Measurements from ENCODE around the gene RAD51B. TPM values are rescaled to one million over a fixed set of nuclear protein-coding genes. Genes with fewer than 3 reads are reported as not detected.

The RAD51B gene
- total and polyA plus RNA-seq, 2 of the 13 experiments (the other 11 are each of a cell fraction or from before 2014, with no cell fraction given) = 7.0 to 9.5 TPM

- POLR2A ChIA-PET = interaction anchor here (1.2 to 2.9 kb wide), 4 partner anchors 11 to 187 kb away, joined by 3 to 42 read pairs (median 8); no protein-coding TSS in a partner anchor
- Histone ChIP-seq H3K4me1 (ENCODE audit: insufficient read depth, low read length) (peaks cover 83% of the 10 kb centered on the region), H4K20me1 (ENCODE audit: insufficient read depth, low read length) (no peaks in the 10 kb centered on the region), H3K27me3 (ENCODE audit: control insufficient read depth in 1 of 2, insufficient read depth in 2 of 2, low read length in 2 of 2) (no peaks in the 10 kb centered on the region), H2AFZ (ENCODE audit: low read length) (no peak overlapping the region), H3K9ac (ENCODE audit: insufficient read depth, low read depth, low read length) (no peak overlapping the region), H3K9me3 (ENCODE audit: low read length) (no peaks in the 10 kb centered on the region), H3K79me2 (ENCODE audit: insufficient read depth, low read length) (no peaks in the 10 kb centered on the region), H3K36me3 (replicated peaks in 1 of 2; ENCODE audit: control insufficient read depth in 1 of 2, insufficient read depth in 2 of 2, low read length in 2 of 2) (no peaks in the 10 kb centered on the region), H3K4me2 (ENCODE audit: low read depth, low read length) (no peak overlapping the region), H3K27ac (ENCODE audit: extremely low read length, insufficient read depth, low read length) (no peak overlapping the region), H3K4me3 (replicated peaks in 1 of 3; ENCODE audit: insufficient read depth in 1 of 3, low read depth in 2 of 3, low read length in 3 of 3) (no peak overlapping the region; a peak in 1 of 6 replicates)
- DNase-seq (ENCODE audit: low spot score) (no peak), FAIRE-seq (no peak), ATAC-seq (no peak)
- BruUV-seq (replicated peaks) = no TSS peak
- WGBS (ENCODE audit: low lambda C conversion rate) = 89% methylated on average over 3 of the region's 4 CpGs
- CTCF ChIA-PET (ENCODE audit: low intra/inter-chr PET ratio, low total read pairs) = no interaction called here
- intact Hi-C loops (cut with micrococcal nuclease; ENCODE audit: unreplicated experiment) = loop anchor here (10.0 kb wide), 1 partner anchor 354 kb away; no protein-coding TSS in a partner anchor
- in situ Hi-C loops (cut with HindIII; ENCODE audit: extremely low pct_ligation_motif_present, low pct_unique_long_range_greater_than_20kb) = no loop called here
- TF ChIP-seq FOXA1 (IDR thresholded peaks at IDR 0.05) = no peak
- TF ChIP-seq FOXA1 (CRISPR knock-in tag; IDR thresholded peaks at IDR 0.05) = no peak
- no peak for TF ChIP-seq SAFB2 (CRISPR knock-in tag; IDR thresholded peaks at IDR 0.05; ENCODE audit: borderline replicate concordance, low read depth)
- 0 out of 2 replicates have a peak, but pooled peaks have one; percentile 13 for TF ChIP-seq UBTF (CRISPR knock-in tag; IDR thresholded peaks at IDR 0.05)
- TF ChIP-seq CCAR2 (optimal IDR thresholded peaks at IDR 0.05; ENCODE audit: low read depth, low read length) = no peak
Measured at GRCh38 chr14:68608574-68608962, 789.0 kb downstream of the RAD51B start.

DNA sequence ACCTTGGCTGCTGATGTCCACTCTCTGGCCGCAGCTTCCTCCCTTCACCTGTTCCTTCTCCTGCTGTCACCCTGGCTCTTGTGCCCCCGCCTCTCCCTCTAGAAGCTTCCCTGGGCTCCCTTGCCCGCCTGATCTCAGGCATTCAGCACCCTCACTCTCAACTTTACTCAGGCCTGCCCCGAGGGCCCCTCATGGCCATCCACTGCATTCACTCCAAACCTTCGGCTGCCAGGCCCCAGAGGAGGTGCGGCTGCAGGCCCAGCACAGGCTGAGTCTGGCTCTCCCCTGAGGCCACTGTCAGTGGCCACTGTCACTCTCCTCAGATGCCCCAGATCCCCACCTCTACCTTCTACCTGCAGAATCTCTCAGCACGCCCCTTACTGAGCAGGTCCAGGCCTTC is 789.4 kb downstream of the RAD51B start:
- DNase-seq (ENCODE audit: low spot score) (no peak), FAIRE-seq (no peak), ATAC-seq (peak; percentile 11; the same call in 1 of the 3 replicates)
- H3K9ac ChIP-seq (ENCODE audit: insufficient read depth, low read depth, low read length) = no peak overlapping the region
- ChIA-PET POLR2A (interaction anchor here (1.2 to 2.9 kb wide), 2 partner anchors 11 to 150 kb away, joined by 3 to 42 read pairs; no protein-coding TSS in a partner anchor), CTCF (ENCODE audit: low intra/inter-chr PET ratio, low total read pairs) (no interaction called here)
- no peak overlapping the region for H2AFZ ChIP-seq (ENCODE audit: low read length)
- peaks cover 78% of the 10 kb centered on the region for H3K4me1 ChIP-seq (ENCODE audit: insufficient read depth, low read length)
- H4K20me1 ChIP-seq (ENCODE audit: insufficient read depth, low read length) = no peaks in the 10 kb centered on the region
- no peaks in the 10 kb centered on the region for H3K79me2 ChIP-seq (ENCODE audit: insufficient read depth, low read length)
- no peak overlapping the region for H3K4me2 ChIP-seq (ENCODE audit: low read depth, low read length)
- H3K9me3 ChIP-seq (ENCODE audit: low read length) = no peaks in the 10 kb centered on the region
- intact Hi-C loops (cut with micrococcal nuclease; ENCODE audit: unreplicated experiment) (loop anchor here (10.0 kb wide), 1 partner anchor 354 kb away; no protein-coding TSS in a partner anchor), in situ Hi-C loops (cut with HindIII; ENCODE audit: extremely low pct_ligation_motif_present, low pct_unique_long_range_greater_than_20kb) (no loop called here)
- TF ChIP-seq PHF20 (CRISPR knock-in tag; IDR thresholded peaks at IDR 0.05) (no peak), NFRKB (IDR thresholded peaks at IDR 0.05) (no peak), ZNF367 (CRISPR knock-in tag; IDR thresholded peaks at IDR 0.05; ENCODE audit: borderline replicate concordance) (no peak), NFYC (CRISPR knock-in tag; IDR thresholded peaks at IDR 0.05) (no peak), CC2D1A (CRISPR knock-in tag; IDR thresholded peaks at IDR 0.05) (no peak), ZNF687 (CRISPR knock-in tag; IDR thresholded peaks at IDR 0.05) (peak; percentile 21; the same call in 1 of the 2 replicates)
- H3K4me3 ChIP-seq (replicated peaks in 1 of 3; ENCODE audit: insufficient read depth in 1 of 3, low read depth in 2 of 3, low read length in 3 of 3) = no peak overlapping the region
- no peaks in the 10 kb centered on the region for H3K27me3 ChIP-seq (ENCODE audit: control insufficient read depth in 1 of 2, insufficient read depth in 2 of 2, low read length in 2 of 2)
- WGBS (ENCODE audit: low lambda C conversion rate) = 93% methylated on average over 7 of the region's 7 CpGs
- H3K36me3 ChIP-seq (replicated peaks in 1 of 2; ENCODE audit: control insufficient read depth in 1 of 2, insufficient read depth in 2 of 2, low read length in 2 of 2) = no peaks in the 10 kb centered on the region
- no peak overlapping the region for H3K27ac ChIP-seq (ENCODE audit: extremely low read length, insufficient read depth, low read length)
- no TSS peak for BruUV-seq (replicated peaks)

All from HepG2 (cell line).